GM18861 (cell line): ENCODE data around the gene DCAF8L2.
"Not testable (repeated sequence)": the region's sequence is repeated elsewhere in the genome, so short reads cannot be mapped to it uniquely, and the experiment has no call there.

Experiments used
- ATAC-seq: cut with Tn5 transposase; IDR thresholded peaks from one replicate; pipeline ENCODE4 v1.9.1; 2021; ENCODE audit not compliant: unreplicated experiment

Gene DCAF8L2

DNA sequence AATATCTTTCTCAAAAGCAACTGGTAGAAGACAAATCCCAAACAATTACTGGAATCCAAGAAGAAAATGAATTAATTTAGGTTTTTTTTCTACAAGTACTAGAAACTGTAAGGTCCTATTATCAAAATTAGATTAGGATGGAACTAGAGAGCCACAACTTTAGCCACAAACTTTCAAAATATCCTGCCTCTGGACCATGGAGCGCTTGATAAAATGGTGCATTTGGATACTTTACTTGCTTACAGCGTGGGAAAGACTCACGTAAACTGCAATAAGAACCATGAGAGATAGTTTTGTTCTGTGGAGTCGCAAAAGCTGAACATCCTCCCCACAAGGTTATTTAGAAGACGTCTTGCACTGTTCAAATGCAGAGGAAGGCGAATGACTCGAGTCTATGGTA is at the start of gene DCAF8L2:
Gene DCAF8L2, plus strand, starts transcription at position 301 of the 400 bp plus-strand sequence. CDS start 156,552 bp downstream, outside the sequence.
- ATAC-seq, result no peak

DNA sequence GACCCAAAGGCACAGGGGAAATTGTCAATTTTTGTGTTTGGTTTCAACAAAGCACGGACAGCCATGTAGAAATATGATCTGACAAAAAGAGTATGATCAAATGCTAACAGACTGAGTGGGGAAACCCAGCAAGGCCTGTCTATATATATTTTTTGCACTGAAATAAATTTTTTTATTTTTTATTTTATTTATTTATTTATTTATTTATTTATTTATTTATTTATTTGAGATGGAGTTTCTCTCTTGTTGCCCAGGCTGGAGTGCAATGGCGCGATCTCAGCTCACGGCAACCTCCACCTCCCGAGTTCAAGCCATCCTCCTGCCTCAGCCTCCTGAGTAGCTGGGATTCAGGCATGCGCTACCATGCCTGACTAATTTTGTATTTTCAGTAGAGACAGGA is 49.0 kb upstream of the DCAF8L2 start:
- not testable (repeated sequence) for ATAC-seq

DNA sequence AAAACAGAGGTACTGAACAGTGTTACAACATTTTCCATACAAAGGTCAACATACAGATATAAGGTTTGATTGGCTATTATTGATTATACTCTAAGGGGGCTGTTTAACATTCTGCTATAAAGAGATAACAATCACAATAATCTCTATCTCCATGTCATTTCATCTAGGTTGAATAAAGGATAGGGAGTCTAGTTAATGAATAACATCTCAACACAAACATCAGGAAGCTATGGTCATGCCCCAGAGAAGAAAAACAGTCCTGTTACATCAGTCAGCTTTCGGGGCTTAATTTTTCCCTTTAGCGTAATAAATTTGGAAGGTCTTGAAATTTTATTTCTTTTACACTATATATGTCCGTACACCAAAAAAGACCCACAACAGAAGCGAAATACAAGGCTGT is 41.5 kb upstream of the DCAF8L2 start:
- ATAC-seq, result no peak

DNA sequence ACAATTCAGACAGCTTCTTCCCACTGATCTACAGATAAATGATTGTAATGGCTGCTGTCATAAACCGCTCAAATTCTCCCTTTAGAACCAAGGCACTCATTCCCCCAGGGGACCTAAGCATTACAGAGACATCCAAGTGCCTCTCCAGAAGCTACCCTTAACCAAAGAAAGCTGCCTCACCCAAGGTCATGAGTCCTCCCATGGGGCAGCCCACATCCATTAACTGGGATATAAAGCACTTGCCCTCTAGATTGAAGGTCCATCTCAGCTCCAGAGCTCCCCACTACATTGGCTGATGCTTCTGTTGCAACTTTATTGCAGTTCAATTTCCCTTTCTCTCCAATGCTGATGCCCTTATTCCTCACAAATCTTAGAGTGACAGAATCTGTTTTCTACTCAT is 40.5 kb upstream of the DCAF8L2 start:
- no peak for ATAC-seq

DNA sequence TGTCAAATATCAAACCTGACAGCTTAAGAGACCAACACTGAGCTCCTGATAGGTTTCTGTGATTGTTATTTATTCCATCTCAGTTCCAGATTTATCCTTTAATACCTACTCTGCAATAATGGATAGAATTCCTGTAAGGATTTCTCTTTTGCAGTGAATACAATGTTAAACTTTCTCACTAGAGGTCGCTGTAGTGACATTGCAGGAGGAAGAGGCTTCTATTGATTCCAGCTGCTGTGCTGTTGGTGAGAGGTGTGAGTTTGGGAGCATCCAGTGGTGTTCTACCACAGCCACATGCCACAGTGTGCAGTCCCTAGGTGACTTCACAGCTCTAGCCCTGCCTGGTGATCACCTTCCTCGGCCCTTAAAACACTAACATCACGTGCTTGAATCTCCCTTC is 34.6 kb upstream of the DCAF8L2 start:
- ATAC-seq, result no peak

DNA sequence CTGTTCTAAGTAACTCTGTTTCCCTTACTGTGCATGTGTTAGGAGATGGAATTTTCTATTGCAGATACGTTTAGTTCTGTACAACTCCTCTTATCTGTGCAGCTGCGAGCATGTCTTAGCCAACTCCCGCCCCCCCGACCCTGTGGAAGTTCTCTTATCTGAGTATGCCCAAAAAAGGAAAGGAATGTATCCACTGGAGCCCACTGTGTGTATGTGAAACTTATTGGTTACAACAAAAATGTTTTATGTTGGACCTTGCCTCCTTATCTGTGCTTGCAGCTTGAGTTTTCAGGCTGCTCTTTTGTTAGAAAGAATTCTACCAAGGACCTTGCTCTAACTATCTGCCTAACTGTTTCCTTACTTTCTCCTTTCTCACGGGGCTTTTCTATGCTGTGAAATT is 24.2 kb upstream of the DCAF8L2 start:
- ATAC-seq, result no peak

DNA sequence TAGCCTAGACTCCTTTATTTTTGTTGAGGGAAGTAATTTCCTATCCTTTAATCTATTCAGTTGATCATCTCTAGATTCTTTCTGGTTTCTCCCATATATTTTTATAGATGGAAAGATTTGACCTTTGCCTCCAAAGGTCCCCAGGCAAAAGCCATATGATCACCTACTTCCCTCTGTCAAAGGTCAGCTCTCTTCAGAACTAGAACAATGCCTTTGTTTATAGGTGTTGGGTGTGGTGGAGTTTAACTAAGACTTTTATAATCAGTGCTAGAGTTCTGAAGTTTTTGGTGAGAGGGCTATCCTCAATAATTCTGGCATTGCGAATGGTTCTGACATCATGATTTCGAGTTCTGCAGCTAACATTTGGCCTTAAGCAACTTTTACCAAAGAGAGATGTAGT is 19.0 kb upstream of the DCAF8L2 start:
- no peak for ATAC-seq

DNA sequence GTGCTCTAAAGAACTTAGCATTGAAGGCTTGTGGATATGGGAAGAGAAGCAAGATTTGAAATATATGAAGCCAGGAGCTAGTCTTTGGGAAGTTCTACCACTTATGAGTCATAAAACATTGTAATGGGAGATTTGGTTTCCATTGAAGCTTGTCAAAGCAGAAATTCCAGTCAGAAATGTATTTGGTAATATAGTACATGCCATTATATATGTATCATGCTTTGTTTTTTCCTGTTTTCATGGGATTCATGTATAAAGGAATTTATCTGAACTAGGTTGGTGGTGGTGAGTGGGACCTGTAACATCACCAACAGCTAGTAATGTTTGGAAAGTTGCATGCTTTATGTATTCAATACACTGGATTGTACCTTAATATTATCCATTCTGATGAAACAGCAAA is 14.6 kb upstream of the DCAF8L2 start:
- no peak for ATAC-seq

DNA sequence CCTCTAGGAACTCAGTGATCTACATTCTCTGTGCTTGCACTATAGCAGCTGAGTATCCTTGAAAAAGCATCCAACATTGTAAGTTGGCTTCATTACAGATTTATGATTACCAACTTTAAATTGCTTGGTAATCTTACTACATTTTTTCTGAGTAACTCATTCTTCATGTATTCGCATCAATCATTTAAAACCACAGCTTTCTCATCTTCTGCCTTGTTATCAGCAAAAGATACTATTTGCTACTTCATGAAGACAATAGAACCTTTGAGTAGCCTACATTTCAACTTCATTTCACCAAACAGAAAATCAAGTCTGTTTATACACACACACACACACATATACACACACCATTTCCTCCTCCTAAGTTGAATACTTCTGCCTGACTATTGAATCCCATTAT is 6.2 kb upstream of the DCAF8L2 start:
- ATAC-seq, result no peak

DNA sequence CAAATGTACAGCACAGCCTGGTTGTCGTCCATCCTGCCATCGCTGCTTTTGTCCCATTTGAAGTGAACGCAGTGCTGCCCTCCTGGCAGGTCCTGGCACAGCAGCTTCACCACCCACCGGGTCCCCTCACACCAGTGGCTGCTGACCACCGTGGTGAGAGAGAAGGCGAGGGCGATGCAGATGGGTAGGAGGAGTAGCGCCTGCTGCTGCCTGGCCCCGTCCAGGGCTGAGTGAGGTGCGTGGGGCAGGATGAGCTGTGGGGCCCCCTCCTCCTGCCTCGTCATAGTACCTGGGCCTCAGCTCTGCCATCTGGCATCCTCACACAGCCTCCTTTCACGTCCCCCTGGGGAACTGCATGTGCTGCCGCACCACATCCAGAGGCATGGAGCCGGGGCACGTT is 1.8 kb downstream of the DCAF8L2 start:
- ATAC-seq, result no peak

DNA sequence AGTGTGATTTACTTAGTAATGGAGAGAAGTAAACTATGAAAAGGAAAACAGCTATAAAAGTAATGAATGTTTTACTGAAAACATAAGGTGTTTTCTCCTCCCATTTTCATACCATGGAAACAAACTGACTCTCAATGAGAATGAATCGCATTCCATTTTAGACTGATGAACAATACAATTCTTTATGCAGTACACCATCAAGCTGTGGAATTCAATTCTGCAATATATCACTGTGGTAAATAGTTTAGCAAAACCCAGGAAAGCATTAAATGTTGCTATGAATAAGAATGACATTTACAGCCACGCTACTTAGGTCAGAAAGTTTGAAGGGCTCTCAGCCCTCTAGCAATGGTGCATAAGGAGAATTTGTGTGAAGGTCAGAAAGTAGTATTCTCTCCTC is 7.4 kb downstream of the DCAF8L2 start:
- ATAC-seq, result no peak

DNA sequence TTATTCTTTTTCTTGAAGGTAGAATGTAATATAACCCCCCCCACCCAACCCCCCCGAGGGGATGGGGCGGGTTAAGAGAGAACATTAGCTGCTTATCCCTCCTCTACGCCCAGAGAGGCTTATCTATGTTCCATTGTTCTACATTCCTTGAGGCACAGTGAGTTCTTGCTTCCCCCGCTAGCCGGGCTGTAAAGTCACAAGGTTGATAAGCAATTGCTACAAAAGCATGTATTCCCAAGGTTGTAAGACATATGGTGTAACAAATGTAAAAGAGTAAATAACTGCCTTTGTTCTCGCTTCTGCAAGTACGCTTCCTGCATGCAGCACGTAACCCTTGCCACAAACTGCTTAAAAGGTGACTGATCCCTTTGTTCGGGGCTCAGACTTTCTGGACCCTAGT is 8.2 kb downstream of the DCAF8L2 start:
- ATAC-seq, result no peak

DNA sequence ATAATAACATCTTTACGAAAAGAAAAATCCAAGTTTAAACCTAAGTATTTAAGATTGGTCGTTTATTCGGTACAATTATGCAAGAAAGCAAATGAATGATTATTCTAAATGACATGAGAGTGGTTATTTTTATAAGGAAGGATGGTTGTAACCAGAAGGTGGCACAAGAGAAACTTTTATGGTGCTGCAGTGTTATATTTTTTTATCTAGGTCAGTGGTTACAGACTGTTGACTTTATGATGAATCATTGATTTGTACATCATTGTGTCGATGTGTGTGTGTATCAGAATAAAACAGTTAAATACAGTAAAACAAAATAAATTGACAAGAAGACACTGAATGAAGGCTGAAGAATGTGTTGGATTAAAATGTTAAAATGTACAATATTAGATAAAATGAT is 9.8 kb downstream of the DCAF8L2 start:
- no peak for ATAC-seq

DNA sequence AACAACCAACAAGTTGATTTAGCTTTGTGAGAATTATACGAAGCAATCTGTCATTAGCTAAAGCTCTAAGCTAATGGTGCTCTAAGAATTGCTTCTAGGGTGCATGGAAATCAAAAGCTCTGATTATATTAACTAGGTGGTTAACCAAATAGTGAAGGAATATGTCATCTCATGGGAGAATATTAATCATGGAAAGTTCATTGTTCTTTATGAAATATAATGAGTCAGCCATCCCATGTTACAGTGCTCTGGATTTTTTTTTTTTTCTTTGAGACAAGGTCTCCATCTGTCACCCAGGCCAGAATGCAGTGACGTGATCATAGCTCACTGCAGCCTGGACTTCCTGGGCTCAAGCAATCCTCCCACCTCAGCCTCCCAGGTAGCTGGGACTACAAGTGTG is 10.5 kb downstream of the DCAF8L2 start:
- ATAC-seq, result no peak

DNA sequence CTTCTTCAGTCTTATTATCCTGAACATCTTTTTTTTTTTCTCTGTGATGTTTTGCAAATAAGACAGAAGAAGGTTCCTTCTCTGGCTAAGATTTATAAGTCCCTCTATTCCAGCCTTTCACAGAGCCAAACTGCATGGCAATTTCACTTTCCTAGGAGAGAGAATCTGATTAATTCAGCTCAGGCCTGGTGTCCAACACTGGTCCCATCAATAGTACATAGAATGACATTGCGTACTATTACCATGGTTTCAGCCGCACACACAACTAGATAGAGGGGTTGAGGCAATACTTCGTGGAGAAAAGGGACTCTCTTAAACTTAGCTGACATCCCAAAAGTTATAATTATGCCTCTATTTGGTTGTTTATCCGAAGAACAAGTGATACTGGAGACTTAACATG is 18.5 kb downstream of the DCAF8L2 start:
- ATAC-seq, result no peak

DNA sequence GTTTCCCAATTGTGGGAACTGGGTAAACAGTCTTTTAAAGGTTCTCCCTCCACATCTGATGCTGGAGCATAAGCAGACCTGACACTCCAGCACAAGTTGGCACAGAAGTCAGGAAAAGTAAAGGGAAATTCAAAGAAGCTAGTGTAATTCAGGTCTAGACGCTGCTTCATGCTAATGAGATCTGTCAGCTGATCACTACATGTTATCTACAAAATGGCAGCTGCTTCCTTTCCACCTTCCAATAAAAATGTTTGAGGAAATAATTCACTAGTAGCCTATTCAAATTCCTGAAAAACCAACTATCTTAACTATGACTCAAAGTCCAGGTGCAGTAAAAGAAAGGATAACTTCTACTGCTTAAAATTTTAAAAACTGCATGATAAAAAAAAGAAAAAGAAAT is 29.3 kb downstream of the DCAF8L2 start:
- ATAC-seq, result no peak

DNA sequence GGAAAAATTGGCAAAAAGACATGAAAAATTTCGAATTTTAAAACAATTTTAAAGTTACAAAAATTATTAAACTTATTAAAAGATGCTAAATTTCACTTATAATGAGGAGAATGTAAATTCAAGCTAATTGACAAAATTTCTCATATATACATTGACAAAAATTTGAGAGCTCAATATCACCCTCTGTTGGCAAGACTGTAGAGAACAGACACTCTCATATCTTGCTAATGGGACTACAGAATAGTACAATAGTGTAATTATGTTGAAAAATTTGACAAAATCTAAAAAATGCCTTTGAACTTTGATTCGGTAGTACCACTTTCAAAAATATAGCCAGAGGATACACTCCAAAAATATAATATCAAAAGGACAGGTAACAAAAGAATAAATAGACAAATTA is 29.8 kb downstream of the DCAF8L2 start:
- no peak for ATAC-seq

DNA sequence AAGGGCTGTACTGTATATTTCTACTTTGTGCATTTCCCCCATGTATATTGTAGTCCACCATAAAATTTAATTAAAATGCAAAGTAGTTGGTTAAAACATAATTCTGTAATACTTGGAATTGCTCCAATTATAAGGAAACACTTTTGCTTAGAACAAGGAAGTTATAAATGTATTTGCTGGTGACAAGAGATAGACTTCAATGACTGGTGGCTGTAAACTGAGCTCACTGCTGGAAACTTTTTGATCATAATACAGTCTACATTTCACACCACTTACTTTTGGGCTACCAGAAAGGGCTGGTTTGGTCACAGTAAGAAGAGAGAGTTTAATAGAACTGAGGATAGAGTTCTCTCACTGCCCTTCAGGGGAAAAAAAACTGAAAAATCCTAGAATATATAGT is 32.7 kb downstream of the DCAF8L2 start:
- ATAC-seq, result no peak

DNA sequence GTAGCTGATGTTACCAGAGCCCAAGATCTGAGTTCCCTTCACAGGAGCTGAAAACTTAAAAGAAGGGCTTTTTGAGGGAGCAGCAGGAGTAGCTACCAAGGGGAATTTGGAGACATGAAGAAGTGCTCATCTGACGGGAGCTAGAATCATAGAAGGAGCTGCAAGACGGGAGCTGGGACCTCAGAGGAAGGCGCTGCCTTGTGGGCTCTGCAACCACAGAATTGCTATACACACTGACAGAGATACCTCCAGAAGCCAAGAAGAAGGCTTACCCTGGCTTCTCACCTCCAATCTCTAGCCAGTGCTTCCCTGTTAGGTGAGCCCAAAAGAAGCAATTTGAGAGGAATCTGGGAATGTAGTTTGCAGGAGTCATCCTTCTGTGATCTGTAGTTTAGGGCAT is 35.9 kb downstream of the DCAF8L2 start:
- ATAC-seq, result no peak

DNA sequence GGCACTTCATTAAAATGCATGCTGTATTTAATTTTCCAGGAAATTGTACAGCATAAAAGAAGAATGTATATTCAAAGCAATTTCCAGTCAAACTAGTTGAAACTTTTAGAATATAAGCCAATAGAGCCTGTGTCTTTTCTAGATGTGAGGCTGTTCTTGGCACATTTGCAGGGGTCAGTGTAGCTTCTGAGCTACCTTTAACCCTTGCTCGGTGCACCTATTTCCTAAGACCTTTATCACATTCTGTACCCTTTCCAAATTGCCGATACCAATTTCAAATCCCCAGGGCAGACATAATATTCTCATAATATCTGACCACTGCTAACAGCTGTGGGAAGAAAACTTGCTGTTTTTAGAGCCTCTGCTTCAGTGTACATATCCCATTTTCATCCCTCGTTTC is 43.2 kb downstream of the DCAF8L2 start:
- ATAC-seq, result no peak

DNA sequence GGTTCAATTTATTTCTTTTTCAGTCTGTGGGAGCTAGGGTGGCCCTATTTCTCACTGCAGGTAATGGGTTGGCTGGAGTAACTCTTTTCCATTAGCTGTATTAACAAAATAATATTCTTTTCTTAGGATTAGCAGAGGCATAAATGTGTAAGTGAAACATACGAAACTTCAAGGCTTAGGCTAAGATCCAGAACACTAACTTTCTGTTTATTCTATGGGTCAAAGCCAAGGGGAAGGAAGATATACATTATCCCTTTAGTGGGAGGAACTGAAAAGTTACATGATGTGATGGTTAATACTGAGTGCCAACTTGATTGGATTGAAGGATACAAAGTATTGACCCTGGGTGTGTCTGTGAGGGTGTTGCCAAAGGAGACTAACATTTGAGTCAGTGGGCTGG is 66.4 kb downstream of the DCAF8L2 start:
- ATAC-seq, result no peak

DNA sequence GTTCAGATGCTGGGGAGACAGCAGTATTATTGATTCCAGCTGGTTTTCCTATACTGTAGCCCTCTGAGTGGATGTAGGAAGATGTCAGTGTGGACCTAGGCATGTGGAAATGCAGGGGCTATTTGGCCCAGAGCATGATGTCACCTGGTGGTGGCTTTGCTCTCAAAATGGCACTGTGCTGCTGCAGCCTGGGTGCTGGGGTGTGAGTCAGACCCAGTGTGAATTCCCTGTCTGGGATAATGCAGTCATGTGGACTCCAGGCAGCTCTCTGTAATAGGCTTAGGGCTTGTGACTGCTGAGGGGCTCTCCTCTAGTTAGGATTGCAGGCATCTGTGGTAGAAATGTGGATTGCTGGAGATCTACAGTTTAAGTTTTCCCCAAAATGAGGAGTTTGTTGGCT is 70.7 kb downstream of the DCAF8L2 start:
- no peak for ATAC-seq

DNA sequence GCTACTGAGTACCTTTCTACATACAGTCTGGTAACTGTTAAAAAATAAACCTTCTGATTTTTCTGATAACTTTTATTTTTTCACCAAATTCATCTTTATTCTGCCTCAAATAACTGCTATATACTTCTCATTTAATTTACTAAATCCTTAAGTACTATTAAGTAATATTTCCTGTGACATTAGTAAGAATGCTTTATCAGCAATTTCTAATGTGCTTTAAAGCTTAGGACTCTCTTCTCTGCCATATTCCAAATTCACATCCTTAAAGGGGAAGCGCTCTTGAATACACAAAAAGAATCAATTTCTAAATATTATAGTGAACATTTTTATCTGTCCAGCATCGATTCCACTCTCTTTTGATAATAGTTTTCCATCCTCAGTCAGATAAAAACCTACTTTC is 81.1 kb downstream of the DCAF8L2 start:
- no peak for ATAC-seq

DNA sequence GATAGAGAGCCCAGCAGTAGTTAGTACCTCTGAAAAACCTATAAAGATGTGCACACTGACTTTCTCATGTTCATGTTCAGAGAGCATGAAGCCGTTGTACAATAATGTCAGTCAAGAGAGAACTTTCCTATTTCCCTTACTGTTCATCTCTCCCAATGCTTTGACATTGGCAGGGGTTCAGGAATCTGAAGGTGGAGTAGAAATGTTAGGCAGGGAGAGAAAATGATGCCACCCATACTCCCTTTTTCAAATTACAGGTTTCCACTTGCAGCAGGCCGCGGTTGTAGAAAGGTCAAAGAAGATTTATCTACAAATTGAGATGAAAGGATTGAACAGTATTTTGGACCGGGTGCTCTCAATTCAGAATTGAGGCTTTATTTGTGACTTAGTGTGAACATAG is 84.3 kb downstream of the DCAF8L2 start:
- no peak for ATAC-seq
